Stromal cell of bone marrow (primary cell): ENCODE results near the gene TNRC6A.
"Not testable (repeated sequence)": the region's sequence is repeated elsewhere in the genome, so short reads cannot be mapped to it uniquely, and the experiment has no call there.

Source experiments
- DNase-seq: peaks from one replicate; pipeline ENCODE4 v3.0.0-alpha.2; 2012; ENCODE audit warnings: low read depth

TNRC6A gene

DNA sequence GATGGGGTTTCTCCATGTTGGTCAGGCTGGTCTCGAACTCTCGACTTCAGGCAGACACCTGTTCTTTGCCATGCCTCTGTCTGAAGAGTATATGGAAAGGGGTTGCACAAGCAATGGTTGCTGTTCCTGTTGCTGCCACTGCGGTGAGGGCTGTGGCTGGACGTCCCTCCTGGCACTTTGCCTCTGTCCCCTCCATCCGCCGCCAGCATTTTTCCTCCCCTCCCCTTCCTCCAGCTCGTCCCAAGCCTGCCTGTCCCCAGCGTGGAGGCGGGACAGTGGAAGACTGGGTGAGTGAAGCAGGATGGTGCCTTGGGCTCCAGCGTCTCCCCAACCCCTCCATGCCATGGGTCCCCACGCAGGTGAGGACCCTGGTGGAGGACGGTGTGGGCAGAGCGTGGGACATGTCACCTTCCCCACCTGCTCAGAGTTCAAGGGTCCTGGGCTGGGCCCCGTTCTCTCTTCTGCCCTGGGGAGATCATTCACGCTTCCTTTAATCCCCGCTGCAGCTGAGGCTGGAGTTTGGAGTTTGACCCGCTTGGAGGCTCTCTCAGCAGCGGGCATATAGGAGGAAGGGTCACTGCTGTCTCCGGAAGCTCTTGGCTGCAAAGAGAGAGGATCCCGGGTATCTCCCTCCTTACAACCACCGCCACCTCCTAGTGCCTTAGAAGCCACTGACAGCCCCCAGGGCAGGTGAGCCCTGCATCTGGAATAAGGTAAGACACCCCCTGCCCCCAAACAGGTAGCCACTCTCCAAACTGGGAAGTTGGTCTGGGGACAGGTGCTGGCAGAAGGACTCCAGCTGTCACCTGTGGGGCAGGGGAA, 116.5 kb downstream of the TNRC6A start, which contains the start of gene SLC5A11:
TSS of gene SLC5A11 (plus strand) at position 238 of the 822 bp plus-strand sequence. CDS start 12,681 bp downstream, outside the sequence.
- no peak for DNase-seq

DNA sequence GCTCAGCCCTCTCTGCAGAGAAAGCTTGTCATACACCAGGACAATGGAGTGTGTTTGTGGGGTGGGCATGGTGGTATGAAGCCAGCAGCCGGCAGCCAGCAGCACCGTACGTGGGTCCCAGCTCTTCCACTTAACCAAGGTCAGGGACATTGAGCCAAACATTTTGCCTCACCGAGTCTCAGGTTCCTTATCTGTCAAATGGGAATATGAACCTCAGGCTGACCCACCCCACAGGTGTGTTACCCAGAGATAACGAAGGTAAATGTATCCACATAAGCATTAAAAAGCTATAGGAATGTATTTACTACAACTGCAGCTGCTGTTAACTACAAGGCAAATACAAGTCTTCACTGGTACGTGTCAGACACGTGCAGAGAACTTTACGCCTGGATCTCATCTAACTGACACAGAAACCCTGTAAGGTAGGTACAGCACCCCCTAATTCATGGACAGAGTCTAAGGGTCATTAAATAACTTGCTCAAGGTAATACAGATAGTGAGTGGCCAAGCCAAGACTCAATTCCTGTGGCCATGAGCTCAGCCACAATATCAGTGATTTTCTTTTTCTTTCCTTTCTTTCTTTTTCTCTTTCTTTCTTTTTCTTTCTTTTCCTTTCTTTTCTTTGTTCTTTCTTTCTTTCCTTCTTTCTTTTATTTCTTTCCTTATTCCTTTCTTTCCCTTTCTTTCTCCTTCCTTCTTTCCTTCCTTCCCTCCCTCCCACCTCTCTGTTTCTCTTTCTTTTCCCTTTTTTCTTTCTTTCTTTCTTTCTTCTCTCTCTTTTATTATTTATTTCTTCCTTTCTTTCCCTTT, 117.3 kb downstream of the TNRC6A start:
- DNase-seq, result no peak

DNA sequence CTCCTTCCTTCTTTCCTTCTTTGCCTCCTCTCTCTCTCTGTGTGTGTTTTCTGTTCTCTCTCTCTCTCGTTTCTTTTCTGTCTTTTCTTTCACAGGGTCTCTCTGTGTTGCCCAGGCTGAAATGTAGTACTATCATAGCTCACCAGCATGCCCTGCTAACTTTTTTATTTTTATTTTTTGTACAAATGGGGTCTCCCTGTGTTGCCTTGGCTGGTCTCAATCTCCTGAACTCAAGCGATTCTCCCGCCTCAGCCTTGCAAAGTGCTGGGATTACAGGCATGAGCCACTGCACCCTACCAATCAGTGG, 117.9 kb downstream of the TNRC6A start:
- DNase-seq, result no peak

DNA sequence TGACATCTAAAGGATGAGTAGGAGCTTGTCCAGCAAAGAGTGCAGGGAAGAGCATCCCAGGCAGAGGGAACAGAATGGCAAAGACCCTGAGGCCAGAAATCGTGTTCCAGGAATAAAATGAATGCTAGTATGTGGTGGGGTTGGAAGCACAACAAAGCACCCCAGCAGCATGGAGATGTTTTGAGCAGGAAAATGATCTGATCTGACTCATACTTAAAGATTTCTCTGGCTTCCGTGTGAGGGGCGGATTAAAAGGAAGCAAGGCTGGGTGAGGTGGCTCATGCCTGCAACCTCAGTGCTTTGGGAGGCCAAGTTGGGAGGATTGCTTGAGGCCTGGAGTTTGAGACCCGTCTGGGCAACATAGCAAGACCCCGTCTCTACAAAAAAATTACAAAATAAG, 118.6 kb downstream of the TNRC6A start:
- DNase-seq, result peak; percentile 15

DNA sequence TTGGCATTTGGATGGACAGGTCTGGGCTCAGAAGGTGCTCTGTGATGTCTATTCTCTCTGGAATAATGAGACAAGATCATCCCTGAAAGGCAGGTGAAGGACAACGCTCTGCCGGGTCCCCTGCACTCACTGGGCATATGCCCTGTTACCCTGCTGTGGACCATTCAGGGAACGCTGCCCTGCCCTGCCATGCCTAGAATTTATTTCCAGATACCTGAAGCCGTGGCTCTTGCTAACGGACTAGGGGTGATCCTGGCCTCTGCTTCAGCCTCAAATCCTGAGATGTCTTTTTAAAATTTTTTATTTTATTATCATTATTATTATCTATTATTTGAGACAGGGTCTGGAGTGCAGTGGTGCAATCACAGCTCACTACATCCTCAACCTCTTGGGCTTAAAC, 120.2 kb downstream of the TNRC6A start:
- DNase-seq, result no peak

DNA sequence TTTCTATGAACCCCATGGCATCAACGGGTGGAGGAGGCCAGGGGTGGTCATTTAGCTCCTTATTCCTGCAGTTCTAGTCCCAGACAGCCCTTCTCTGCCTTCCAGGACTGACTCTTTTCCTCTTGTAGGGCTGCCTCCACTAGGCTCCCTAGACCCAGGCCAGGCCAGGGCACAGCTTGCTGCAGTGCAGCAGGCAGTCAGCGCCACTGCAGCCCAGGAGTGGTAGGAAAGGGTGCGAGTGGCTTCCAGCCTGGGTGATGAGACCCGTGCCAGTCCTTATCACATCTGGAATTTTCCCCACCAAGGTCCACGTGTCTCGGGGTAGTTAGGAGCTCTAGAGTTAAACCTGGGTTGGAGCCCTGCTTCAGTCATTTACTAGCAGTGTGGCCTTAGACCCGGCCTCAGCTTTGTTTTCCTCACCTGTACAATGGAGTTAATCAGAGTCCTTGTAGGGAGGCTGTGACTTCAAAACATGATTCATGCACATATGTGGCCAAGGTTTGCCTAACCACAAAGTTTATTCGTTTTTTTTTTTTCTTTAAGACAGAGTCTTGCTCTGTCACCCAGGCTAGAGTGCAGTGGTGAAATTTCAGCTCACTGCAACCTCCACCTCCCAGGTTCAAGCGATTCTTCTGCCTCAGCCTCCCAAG, 121.0 kb downstream of the TNRC6A start:
- DNase-seq, result no peak

DNA sequence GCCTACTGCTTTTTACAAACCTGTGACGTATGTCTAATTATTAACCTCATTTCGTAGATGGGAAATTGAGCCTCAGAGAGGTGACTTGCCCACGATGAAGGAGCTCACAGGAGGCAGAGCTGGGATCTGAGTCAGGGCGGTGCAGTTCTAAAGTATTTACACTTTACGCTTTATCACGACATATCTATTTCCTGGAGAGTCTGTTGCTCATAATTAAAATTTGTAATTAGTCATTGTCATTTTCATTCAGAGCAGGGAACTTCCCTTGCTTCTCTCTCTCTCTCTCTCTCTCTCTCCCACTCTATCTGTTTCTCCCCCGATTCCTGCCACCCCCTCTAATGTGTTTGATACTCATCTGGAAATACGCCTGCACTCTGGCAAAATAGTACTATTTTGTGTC, 122.2 kb downstream of the TNRC6A start:
- no peak for DNase-seq

DNA sequence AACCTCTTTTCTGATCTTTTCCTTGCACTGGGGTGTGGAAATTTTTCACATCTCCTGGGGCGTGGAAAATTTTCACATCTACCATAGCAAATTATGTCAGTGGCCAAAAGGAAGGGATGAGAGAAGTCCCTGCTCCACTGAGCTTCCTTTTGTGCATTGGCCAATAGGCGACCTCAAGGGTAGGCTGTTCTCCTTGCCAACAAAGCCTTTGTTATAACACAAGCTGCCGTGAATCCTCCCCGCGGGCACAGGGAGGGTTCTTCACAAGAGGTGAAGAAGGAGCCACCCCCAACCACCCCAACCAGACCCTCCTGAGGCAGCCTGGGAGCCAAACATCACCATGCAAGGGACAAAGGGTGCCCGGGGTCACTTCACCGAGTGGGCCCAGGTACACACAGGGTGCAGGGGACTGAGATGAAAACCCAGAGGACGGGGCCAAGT, 122.8 kb downstream of the TNRC6A start:
- DNase-seq, result no peak

DNA sequence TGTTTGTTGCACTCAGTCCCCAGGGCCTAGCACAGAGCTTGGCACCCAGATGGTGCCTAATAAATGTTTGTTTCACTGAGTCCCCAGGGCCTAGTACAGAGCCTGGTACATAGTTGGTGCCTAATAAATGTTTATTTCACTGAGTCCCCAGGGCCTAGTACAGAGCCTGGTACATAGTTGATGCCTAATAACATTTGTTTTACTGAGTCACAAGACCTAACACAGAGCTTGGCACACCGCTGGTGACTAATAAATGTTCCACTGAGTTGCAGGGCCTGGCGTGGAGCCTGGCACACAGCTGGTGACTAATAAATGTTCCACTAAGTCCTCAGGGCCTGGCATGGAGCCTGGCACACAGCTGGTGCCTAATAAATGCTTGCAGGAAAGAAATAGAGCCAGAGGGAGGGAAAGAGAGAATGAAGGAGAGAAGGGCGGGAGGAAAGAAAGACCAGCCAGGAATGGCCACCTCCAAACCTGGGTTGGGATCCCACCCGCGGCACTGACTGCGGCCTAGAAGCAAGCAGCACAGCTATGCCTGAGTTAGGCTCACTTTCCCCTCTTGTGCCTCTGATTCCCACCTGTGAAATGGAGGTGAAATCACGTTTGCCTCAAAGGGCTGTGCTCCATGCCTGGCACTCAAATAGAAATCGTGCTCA, 123.8 kb downstream of the TNRC6A start:
- DNase-seq, result no peak

DNA sequence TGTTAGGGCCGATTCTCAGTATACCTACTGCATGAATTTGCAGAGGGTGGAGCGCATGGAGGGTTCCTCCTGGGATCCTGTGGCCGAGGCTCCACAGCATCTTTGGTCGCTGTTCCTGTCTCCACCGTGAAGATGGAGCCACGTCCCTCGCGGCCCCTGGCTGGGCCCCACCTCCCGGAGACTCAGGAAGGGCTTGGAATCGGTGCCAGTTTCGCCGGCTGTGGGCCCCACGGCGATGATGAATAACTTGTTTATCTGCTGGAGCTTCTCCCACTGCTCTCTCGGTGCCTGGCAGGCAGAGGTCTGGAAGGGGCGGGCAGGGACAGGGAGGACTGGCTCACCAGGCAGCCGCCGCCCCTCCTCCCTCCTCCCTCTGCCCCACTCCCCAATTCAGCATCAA, 124.4 kb downstream of the TNRC6A start:
- DNase-seq, result peak; percentile 2

DNA sequence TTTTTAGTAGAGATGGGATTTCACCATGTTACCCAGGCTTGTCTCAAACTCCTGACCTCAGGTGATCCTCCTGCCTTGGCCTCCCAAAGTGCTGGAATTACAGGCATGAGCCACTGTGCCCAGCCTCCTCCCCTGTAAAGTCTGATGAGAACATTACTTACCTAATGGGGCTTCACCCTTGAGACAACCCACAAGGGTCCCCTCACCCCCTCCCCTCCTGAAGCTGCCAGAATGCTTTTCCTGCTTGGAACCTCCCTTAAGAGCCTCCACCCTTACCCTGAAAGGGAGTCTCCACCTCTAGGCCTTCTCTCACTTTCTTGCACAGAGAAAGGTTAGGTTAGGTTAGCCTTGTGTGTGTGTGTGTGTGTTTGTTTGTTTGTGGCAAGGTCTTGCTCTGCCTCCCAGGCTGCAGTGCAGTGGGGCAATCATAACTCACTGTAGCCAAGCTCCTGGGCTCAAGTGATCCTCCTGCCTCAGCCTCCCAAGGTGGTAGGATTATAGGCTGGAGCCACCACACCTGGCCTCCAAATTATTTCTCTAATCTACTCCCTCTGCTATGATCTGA, 125.2 kb downstream of the TNRC6A start:
- no peak for DNase-seq

DNA sequence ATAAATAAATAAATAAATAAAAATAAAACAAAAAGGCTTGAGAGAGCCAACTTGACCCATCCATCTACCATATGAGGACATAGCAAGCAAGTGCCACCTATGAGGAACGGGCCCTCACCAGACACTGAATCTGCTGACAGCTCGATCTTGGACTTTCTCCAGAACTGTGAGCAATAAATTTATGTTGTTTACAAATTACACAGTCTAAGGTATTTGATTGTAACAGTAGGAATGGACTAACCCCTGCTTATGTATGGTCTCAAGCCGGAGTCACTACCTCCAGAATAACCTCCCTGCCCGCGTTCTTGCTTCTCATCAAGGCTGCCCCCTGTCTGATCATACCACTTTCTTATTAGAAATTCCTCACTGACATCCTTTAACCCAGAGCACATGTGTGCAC, 126.2 kb downstream of the TNRC6A start:
- no peak for DNase-seq

DNA sequence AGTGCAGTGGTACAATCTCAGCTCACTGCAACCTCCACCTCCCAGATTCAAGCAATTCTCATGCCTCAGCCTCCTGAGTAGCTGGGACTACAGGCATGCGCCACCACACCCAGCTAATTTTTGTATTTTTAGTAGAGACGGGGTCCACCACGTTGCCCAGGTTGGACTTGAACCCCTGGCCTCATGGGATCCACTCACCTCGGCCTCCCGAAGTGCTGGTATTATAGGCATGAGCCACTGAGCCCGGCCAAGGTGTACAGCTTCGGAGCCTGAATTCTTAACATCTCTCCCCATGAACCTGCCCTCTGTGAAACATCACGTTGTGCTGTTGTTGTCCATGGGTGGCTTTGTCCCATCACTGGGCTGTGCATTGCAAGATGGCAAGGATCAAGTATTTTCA, 127.4 kb downstream of the TNRC6A start:
- not testable (repeated sequence) for DNase-seq

DNA sequence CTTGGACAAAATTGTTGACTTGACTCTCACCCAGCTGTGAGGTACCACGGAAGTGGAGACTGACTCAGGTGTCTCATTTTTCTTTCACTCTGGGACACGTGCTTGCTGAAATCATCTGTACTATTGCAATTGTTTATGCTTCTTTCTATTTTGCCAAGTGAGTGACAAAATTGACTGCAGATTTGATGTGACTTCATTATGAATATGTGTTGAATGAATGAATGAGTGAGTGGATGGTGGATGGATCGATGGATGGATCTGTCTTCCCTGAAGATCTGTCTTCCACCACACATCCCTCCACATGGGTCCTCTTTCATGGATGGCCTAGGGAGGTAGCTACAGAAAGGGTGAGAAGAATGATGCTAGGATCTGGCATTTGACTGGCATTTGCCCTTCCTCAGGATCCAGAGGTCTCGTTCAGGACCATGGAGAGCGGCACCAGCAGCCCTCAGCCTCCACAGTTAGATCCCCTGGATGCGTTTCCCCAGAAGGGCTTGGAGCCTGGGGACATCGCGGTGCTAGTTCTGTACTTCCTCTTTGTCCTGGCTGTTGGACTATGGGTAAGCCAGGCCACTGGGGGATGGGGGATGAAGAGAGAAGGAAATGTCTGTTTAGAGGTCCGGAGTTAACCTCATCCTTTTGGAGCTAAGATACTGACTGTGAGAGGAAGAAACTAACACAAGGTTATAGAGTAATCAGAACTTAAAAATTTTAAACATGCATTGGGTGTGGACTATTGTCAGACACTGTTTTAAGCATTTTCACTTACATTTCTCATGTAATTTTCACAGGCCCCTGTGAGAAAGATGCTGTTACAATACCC, 129.0 kb downstream of the TNRC6A start:
- DNase-seq, result peak; percentile 4

DNA sequence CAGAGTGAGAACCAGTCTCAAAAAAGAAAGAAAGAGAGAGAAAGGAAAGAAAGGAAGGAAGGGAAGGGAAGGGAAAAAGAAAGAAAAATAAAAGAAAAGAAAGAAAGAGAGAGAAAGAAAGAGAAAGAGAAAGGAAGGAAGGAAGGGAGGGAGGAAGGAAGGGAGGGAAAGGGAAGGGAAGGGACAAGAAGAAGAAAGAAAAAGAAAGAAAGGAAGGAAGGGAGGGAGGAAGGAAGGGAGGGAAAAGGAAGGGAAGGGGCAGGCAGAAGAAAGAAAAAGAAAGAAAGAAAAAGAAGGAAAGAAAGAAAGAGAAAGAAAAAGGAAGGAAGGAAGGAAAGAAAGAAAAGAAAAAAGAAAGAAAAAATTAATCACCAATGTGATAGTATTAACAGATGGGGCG, 132.0 kb downstream of the TNRC6A start:
- no peak for DNase-seq

DNA sequence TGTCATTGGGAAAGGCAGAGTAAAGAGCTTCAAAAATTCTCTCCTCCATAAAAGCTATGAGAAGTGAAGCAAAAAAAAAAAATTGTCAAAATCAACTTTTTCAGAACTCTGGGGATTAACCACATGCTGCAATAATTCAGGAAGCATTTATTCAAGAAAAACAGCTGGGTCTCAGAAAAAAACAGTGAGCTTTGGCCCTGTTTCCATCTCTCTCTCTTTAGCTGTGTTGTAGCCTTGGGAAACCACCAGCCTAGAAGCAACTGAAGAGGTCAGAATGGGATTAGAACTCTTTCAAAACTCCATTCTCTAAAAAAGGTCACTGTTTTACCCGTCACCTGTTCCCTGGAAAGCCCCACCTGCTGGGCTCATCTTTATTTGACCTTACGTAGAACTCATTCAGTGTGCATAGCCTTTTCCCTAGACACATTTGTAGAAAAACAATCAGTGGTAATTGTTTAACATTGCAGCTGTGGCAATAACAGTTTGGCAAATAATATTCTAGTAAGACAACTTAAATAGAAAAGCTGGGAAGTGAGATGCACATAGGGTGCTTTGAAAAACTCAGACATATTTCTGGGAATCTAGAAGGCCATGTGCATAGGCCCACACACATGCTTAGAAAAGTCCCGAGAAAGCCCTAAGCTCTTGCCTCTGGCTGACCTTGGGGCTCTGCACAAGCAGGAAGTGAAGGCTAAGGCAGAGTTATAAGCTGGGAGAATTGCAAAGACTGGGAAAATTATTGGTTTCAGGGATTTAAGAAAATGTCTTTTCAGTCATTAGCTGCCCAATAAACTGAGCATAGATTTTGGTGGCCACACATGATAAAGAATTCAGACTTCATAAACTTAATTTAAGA, 134.4 kb downstream of the TNRC6A start:
- no peak for DNase-seq

DNA sequence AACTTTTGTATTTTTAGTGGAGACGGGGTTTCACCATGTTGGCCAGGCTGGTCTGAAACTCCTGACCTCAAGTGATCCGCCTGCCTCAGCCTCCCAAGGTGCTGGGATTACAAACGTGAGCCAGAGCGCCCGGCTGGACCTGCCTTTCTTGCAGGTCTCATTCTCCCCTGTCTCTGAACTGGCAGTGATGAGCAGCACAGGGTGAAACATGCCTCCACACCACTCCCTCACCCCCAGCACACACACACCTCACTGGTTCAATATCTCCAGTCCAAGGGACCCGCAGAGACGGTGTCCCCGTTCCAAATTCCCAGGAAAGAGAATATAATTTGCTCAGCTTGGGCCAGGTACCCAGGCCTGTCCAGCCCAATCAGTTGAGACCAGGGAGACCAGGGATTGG, 139.6 kb downstream of the TNRC6A start:
- DNase-seq, result no peak

DNA sequence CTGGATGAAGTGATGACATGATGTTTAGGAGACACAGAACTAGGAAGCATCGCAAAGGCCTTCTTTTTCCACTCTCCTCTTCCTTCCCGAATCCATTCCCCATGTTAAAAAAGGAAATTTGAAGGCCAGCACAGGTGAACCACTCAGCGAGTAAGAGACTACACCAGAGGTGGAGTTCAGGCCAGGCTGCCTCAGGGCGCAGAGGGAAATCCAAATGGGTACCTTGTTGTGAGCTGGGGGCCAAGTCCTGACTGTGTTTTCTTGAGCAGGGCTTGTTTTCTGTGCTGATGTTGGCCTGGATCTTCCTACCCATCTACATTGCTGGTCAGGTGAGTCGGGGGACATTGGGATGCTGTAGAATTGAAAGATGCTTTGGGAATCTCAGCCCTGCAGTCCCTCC, 142.4 kb downstream of the TNRC6A start:
- no peak for DNase-seq

DNA sequence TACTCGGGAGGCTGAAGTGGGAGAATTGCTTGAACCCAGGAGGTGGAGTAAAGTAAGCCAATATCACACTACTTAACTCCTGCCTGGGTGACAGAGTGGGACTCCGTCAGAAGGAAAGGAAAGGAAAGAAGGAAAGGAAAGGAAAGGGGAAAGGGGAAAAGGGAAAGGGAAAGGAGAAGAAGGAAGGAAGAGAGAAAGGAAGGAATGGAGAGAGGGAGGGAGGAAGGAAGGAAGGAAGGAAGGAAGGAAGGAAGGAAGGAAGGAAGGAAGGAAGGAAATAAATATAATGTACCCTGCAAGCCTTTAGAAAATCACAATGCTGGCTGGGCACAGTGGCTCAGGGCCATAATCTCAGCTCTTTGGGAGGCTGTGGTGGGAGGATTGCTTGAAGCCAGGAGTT, 143.6 kb downstream of the TNRC6A start:
- no peak for DNase-seq

DNA sequence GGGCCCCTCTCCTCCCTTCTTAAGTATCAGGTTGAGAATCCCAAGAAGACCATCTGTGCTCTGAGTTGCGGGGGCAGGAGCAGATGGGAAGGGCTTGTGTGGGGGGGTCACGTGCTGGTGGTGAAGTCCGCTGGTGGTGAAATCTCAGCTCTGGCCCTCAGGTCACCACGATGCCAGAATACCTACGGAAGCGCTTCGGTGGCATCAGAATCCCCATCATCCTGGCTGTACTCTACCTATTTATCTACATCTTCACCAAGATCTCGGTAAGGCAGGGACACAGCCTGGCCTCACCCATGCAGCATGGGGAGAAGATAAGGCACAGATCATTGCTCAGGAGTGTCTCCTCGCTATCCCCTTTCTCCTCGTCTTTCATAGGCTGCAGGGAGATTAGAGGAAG, 146.0 kb downstream of the TNRC6A start:
- DNase-seq, result no peak
